ENCODE measurements around the gene NBPF1.
A peak's percentile ranks its signal among the peaks of the same experiment; 100 is the strongest.
"Not testable (repeated sequence)": the region's sequence is repeated elsewhere in the genome, so short reads cannot be mapped to it uniquely, and the experiment has no call there.

NBPF1 gene

GRCh38 chr1:16519255-16519951 lies 94.0 kb downstream of the NBPF1 start:
- not testable (repeated sequence) for H3K9me3 ChIP-seq (ENCODE audit: control insufficient read depth, insufficient read depth, low read length); H3K4me1 ChIP-seq (ENCODE audit: control insufficient read depth, insufficient read depth, low read length); H3K9ac ChIP-seq (ENCODE audit: low read depth, low read length); H3K4me3 ChIP-seq (ENCODE audit: low read depth, low read length); H3K36me3 ChIP-seq (ENCODE audit: control insufficient read depth, insufficient read depth, low read length)
- H3K27me3 ChIP-seq (ENCODE audit: control insufficient read depth, insufficient read depth, low read length) = peaks cover 14% of the 10 kb centered on the region

GRCh38 chr1:16518913-16519254 lies 94.5 kb downstream of the NBPF1 start:
- peaks cover 14% of the 10 kb centered on the region for H3K27me3 ChIP-seq (ENCODE audit: control insufficient read depth, insufficient read depth, low read length)

GRCh38 chr1:16516694-16517410 lies 96.5 kb downstream of the NBPF1 start:
- not testable (repeated sequence) for H3K9me3 ChIP-seq (ENCODE audit: control insufficient read depth, insufficient read depth, low read length); H3K27me3 ChIP-seq (ENCODE audit: control insufficient read depth, insufficient read depth, low read length); H3K4me1 ChIP-seq (ENCODE audit: control insufficient read depth, insufficient read depth, low read length); H3K4me3 ChIP-seq (ENCODE audit: low read depth, low read length); H3K9ac ChIP-seq (ENCODE audit: low read depth, low read length); H3K36me3 ChIP-seq (ENCODE audit: control insufficient read depth, insufficient read depth, low read length)

More at GRCh38 chr1:16518913-16519254, 94.5 kb downstream of the NBPF1 start:
- H3K9ac ChIP-seq (ENCODE audit: low read depth, low read length); H3K9me3 ChIP-seq (ENCODE audit: control insufficient read depth, insufficient read depth, low read length); H3K4me1 ChIP-seq (ENCODE audit: control insufficient read depth, insufficient read depth, low read length); H3K36me3 ChIP-seq (ENCODE audit: control insufficient read depth, insufficient read depth, low read length); H3K4me3 ChIP-seq (ENCODE audit: low read depth, low read length): not testable (repeated sequence)

GRCh38 chr1:16514107-16515055 lies 99.0 kb downstream of the NBPF1 start, which contains the start of gene RNU1-1:
RNU1-1 (minus strand) TSS chr1:16514285.
- not testable (repeated sequence) for H3K4me1 ChIP-seq (ENCODE audit: control insufficient read depth, insufficient read depth, low read length); H3K9me3 ChIP-seq (ENCODE audit: control insufficient read depth, insufficient read depth, low read length); H3K36me3 ChIP-seq (ENCODE audit: control insufficient read depth, insufficient read depth, low read length); H3K27me3 ChIP-seq (ENCODE audit: control insufficient read depth, insufficient read depth, low read length)
- Histone ChIP-seq H3K4me3 (ENCODE audit: low read depth, low read length) (peak within 1 kb of the TSS; percentile 37), H3K9ac (ENCODE audit: low read depth, low read length) (peak within 1 kb of the TSS; percentile 76)

- H3K4me1 ChIP-seq (ENCODE audit: control insufficient read depth, insufficient read depth, low read length); H3K36me3 ChIP-seq (ENCODE audit: control insufficient read depth, insufficient read depth, low read length); H3K9ac ChIP-seq (ENCODE audit: low read depth, low read length); H3K9me3 ChIP-seq (ENCODE audit: control insufficient read depth, insufficient read depth, low read length); H3K27me3 ChIP-seq (ENCODE audit: control insufficient read depth, insufficient read depth, low read length): not testable (repeated sequence)
- peak overlapping the region; percentile 30 for H3K4me3 ChIP-seq (ENCODE audit: low read depth, low read length)
Observed at GRCh38 chr1:16513412-16514106, 99.8 kb downstream of the NBPF1 start.

- H3K9ac ChIP-seq (ENCODE audit: low read depth, low read length); H3K36me3 ChIP-seq (ENCODE audit: control insufficient read depth, insufficient read depth, low read length); H3K4me1 ChIP-seq (ENCODE audit: control insufficient read depth, insufficient read depth, low read length); H3K27me3 ChIP-seq (ENCODE audit: control insufficient read depth, insufficient read depth, low read length); H3K9me3 ChIP-seq (ENCODE audit: control insufficient read depth, insufficient read depth, low read length): not testable (repeated sequence)
- peak overlapping the region; percentile 30 for H3K4me3 ChIP-seq (ENCODE audit: low read depth, low read length)
Observed at GRCh38 chr1:16512624-16513411, 100.5 kb downstream of the NBPF1 start.
